Measurements from ENCODE around the gene NUDT22. TPM values are rescaled to one million over a fixed set of nuclear protein-coding genes. Genes with fewer than 3 reads are reported as not detected.

Gene NUDT22
- total and polyA plus RNA-seq, 2 of the 8 experiments (the other 6 are each of a cell fraction or from before 2014, with no cell fraction given), result 43.4 to 69.0 TPM

- TF ChIP-seq TBP (IDR thresholded peaks at IDR 0.05; ENCODE audit: low read depth, low read length) (0 out of 2 replicates have a peak, but pooled peaks have one; percentile 32), CHD1 (IDR thresholded peaks at IDR 0.05; ENCODE audit: low read depth, low read length) (no peak), KDM1A (IDR thresholded peaks at IDR 0.05; ENCODE audit: borderline replicate concordance, low read length) (no peak)
Measured at GRCh38 chr11:64251016-64251752, 25.1 kb downstream of the NUDT22 start, which contains the start of gene PLCB3 (continued).

All from H1 (cell line).